ENCODE measurements around the gene UBA6.
"Not testable (repeated sequence)": the region's sequence is repeated elsewhere in the genome, so short reads cannot be mapped to it uniquely, and the experiment has no call there.

UBA6 gene

DNA sequence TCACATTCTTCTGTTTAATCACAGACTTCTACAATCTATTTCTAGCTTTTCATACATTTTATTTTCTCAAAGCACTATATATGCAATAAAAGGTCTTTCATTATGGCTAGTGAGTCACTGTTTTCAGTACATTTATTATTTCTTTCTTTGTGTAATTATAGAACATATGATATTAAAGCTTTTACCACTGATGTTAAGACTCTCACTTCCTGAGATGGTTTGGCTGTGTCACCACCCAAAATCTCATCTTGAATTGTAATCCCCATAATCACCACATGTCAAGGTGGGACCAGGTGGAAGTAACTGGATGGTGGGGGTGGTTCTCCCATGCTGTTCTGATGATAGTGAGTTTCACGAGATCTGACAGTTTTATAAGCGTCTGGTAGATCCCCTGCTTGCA, 41.9 kb downstream of the UBA6 start:
- no peak for DNase-seq

DNA sequence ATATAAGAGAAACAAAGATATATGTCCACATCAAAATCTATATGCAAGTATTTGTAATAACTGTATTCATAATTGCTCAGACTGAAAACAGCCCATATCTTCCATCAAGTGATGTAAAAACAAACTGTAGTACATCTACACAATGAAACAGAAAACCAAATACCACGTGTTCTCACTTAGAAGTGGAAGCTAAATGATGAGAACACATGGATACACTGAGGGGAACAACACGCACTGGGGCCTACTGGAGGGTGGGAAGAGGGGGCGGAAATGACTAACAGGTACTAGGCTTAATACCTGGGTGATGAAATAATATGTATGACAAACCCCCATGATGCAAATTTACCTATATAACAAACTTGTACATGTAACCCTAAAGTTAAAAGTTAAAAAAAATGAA, 42.7 kb downstream of the UBA6 start:
- DNase-seq, result no peak

DNA sequence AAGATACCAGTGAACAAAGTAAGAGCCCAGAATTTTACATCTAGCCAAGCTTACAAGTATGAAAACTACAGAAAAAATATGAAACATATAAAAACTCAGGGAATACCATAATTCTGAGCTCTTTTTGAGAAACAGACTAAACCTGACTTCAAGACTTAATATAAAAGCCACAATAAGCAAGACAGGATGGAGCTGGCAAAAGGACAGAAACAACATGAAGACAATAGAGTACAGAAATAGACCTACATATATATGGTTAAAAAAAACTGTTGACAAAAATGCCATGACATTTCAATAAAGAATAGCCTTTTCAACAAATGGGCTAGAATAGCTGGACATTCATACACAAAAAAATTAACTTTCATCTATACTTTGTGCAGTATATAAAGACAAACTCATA, 49.4 kb downstream of the UBA6 start:
- DNase-seq, result no peak

DNA sequence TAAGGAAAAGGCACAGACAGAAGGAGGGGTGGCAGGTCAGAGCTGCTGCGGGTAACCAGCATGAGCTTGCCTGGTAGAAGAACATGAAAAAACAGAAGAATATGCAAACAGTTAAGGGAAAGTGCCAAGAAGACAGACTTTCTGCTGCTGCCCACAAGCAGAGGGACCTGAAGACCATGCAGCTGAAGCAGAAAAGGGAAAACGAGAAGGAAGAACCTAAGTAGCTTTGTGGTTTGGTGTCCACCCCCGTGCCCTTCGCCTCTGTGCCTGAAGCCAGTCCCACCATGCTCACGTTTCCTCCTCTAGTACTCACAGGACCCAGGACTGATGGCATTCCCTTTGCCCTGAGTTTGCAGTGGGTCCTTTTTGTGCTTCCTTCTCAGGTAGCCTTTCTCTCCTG, 62.8 kb downstream of the UBA6 start:
- DNase-seq, result no peak

DNA sequence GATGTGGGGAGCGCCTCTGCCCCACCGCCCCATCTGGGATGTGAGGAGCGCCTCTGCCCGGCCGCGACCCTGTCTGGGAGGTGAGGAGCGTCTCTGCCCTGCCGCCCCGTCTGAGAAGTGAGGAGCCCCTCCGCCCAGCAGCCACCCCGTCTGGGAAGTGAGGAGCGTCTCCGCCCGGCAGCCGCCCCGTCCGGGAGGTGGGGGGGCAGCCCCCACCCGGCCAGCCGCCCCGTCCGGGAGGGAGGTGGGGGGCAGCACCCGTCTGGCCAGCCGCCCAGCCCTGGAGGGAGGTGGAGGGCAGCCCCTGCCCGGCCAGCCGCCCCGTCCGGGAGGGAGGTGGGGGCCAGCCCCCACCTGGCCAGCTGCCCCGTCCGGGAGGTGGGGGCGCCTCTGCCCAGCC, 64.0 kb downstream of the UBA6 start:
- DNase-seq, result not testable (repeated sequence)

DNA sequence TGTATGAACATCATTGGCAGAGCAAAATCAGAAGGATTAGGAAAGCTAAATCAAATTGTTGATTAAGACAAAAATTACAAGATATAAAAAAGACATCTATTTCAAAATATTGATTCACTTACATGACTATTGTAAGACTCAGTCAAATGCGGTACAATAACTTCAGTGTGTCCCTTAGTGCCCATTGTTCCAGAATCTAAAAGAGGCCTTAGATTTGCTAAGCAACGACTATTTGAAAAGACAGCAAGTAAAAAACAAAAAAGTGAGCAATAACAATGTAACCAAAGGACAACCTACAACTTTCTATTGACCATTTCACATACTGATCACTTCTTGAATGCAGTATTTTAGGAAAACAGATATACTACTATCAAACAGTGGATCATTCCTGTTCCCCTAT, 65.6 kb downstream of the UBA6 start:
- DNase-seq, result no peak

DNA sequence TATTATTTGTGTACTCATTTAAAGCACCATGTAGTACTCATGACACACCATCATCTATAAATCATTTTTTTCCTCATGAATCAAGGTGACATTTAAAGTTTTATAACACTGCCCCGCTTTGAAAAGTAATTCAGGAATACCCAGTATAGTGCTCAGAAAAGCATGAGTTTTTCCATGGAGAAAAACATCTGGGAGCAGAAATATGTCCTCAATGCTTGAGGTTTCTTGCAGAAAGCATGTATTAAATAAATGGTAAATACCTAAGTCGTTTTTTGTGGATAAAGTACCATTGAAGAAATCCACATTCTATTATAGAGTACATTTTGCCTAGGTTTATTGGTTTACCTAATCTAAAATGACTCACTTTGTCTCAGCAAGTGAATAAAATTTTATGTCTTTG, 66.2 kb downstream of the UBA6 start:
- no peak for DNase-seq

DNA sequence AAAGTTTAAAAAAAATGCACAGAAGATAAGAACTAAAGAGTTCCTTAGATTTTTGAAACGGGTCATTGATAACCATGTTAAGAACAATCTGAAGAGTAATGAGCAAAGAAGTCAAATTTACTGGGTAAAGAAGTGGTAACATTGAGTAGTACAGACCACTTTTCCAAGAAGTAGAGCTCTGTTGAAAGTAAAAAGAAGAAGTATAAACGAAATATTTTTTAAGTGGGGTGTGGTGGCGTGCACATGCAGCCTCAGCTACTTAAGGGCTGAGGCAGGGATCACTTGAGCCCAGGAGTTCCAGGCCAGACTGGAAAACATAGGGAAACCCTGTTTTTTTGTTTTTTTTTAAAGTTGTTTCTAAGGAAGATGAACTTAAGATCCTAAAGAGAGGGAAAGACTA, 68.5 kb downstream of the UBA6 start:
- no peak for DNase-seq

DNA sequence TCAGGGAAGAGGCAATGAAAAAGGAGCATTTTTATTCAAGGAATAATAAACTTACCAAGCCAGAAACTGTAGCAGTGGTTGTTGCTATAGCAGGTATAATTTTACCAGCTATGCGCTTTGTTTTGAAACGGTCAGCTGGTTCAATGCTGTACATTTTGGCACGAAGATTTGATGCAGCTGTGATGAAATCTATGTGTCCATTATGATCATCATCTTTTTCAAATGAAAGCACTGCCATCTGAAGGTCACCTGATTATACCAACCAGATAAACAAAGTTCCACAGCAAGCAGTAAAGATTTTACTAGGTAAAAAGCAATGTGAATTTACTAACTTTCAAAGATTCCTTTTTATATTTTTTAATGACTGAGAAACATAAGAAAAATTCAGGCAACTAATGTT, 76.0 kb downstream of the UBA6 start:
- no peak for DNase-seq

DNA sequence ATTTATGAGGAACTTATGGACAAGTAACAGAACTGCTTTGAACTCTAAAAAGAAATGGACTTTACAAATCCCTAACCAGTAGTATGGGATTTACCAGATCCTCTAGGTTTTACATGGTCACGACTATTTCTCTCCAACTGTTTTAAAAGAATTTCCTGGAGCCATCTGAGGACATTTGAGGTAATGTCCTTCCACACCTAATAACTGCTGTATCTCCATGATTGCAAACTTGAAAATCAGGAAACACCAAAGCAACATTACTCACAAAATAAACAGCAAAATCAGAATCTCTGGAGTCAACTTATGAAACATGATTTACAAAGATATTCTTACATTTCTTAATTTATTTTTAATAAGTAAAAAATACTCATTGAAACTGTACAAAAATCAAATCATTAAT, 84.5 kb downstream of the UBA6 start:
- no peak for DNase-seq

DNA sequence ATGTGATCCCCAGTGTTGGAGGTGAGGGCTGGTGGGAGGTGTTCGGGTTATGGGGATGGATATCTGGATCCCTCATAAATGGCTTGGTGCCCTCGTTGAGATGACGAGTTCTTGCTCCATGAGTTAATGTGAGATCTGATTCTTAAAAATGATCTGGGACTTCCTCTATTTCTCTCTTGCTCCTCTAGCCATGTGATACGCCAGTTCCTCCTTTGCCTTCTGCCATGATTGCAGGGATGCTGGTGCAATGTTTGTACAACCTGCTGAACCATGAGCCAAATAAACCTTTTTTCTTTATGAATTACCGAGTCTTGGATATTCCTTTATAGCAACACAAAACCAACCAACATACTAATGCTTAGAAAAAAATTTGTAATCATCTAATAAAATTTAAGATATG, 85.8 kb downstream of the UBA6 start:
- DNase-seq, result no peak

DNA sequence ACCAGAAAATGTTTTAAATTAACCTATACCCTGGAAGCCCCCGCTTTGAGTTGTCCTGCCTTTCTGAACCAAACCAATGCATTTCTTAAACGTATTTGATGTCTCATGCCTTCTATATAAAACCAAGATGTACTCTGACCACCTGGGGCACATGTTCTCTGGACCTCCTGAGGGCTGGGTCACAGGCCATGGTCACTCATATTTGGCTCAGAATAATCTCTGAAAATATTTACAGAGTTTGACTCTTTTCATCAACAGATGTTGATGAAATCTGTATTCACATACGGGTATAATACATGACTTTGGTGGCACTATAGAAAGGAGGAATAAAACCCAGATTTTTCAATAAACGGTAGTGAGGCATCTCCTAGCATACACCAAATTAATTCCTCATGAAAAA, 86.8 kb downstream of the UBA6 start:
- no peak for DNase-seq

DNA sequence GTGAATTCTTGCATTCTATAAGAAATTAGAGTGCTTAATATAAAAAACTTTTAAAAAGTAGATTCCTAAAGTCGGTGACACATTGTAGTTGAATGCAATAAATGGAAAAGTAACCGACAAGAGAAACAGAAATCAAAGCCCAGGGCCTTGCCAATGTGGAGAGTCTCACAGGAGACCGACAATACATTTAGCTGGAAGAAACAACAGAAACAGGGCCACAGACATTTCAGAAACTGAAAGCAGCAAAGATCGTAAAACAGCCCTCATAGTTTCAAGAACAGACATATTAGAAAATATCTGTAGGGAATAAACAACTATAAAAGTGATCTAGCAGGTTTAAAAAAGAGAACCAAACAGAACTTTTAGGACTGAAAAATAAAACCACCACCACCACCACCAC, 92.9 kb downstream of the UBA6 start:
- no peak for DNase-seq

DNA sequence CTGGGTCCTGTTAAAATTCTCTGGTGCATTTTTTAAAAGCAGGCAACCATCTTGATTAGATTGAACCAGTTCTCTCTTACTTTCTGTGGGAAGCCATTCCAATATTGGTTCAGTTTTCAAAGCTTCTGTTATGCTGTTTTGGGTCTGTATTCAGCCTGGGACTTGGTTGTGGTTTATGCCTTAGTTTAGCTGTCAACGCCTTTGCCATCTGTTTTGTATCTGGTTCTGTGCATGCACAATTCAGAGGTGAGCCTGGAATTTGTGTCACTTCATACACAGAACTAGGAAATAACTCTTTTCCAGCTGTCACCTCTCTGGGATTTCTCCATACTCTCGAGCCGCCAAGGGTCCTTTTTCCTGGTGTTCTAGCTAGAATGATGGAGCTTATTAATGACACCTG, 96.2 kb downstream of the UBA6 start:
- DNase-seq, result no peak

DNA sequence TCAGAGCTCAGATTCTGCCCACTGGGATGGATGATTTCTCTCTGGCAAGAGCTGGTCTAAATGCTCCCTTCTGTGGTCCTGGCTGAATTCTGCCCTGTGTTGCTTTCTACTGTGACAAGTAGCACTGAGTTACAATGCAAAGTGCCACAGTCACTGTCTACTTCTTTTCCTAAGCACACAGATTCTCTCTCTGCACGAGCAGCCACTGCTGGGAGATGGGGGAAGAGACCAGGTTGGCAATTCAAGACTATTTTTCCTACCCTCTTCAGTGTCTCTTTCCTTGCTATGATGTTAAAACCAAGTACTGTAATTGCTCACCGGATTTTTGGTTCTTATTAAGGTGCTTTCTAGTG, 97.0 kb downstream of the UBA6 start:
- no peak for DNase-seq

DNA sequence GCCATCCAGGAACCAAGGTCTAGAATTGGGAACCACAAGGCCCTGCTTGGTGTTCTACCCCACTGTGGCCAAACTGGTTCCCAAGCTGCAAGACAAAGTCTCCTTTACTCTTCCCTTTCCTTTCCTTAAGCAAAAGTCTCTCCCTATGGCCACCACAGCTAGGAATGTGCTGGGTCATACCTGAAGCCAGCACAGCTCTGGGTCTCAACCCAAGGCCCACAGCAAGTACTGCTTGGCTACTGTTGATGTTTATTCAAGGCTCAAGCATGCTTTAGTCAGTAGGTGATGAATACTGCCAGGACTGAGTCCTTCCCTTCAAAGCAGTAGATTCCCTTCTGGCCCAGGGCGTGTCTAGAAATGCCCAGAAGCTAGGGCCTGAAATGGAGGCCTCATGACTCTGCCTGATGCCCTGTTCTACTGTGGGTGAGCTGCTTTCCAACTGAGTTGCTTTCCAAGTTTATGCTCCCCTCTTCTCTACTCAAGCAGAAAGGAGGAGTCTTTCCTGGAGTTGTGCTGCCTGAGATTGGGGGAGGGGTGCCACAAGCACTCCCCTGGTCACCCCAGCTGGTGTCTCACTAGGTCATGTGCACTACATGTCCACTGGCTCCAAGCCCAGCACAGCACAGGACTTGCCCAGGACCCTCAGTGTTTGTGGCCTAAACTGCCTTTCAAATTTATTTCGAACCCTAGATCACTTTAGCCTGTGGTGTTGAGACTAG, 97.5 kb downstream of the UBA6 start:
- no peak for DNase-seq

DNA sequence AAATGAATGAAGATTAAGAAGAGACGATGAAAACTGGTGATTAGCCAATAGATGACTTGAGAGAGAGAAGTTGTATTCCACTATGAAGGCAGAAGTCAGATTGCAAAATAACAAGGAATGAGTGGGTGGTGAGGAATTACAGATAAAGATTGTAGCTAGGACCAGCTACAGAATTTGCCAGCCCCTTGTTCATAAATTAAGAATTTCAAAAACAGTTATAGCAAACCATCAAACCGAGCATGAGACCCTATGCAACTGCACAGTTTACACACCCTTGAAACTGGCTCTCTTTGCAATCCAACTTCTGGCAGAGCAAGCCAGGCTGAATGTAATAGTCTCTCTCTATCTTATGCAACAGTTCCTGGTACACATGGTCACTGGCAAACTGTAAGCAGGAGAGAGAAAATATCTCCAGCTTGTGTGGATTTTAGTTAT, 107.2 kb downstream of the UBA6 start:
- no peak for DNase-seq

DNA sequence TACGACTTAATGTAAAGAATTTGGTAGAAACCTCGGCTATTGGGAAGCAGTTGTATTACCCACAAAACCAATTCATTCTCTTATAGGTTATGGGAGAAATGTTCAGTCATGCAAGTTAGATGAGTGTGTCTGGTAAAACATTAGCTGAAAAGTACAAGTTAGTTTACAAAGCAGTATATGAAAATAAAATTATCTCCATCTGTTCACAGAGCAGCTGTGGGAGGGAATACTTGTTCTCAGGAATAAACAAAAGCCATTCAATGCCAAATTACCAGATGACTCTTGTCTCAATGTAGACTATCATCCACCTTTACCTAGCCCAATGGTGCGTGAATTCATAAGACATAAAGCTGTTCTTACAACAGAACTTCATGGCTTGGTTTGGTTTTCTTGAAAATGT, 113.8 kb downstream of the UBA6 start:
- DNase-seq, result no peak

DNA sequence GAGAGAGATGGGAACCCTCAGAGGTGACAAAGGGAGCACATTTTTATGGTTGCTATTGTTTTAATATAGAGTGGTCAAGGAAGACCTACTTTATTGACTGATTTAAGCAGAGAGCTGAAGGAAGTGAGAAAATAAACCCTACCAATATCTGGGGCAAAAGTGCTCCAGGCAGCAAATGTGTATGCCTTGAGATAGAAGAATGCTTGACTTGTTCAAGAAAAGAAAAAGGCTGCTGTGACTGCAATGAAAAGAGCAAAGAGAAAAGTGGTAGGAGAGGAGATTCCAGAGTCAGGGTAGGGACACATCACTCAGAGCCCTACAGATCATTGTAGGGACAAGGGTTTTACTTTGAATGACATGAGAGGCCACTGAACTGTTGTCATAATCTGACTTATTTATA, 116.5 kb downstream of the UBA6 start:
- no peak for DNase-seq

DNA sequence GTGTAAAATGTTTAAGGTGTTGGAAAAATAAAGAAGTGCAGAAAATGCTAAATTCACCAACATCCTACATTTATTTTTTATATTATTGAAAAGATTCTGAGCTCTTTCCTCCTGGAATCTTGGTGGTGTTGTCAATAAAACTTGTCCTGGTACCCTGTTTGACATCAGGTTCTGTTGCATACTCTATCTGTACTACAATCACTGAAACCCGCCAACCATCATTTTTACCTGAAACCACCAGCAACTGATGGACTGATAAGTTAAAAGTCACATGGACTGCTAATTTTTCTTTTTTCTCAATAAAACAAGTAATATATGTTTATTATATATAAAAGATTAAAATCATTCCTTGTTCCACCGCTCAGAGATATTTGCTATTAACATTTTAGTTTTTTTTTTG, 119.0 kb downstream of the UBA6 start:
- no peak for DNase-seq

DNA sequence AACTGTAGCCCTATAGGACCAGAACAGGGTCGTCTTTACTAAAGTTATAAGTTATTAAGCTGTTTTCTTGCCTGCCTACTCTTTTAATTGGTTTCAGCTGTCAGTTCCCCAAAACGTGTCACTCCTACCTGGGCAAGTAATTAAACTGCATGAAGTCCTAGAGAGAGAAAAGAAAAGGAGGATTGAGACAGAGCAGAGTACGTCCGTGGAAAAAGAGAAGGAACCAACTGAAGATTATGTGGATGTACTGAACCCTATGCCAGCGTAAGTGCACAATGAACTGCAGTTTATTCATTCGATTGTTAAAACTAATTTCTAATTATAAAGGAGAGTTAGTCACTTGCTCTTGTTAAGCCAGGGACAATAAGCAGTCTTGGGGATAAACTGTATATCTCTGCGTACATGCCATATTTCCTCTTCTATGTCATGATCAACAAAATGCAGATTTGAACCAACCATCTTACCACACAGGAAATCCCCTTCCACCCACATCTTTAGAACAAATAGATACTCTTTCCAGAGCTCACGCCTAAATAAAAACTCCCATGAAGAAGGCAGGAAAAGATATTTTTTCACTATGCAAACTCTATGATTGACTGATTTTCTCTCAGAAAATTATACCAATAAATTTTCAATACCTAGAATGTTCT, 119.6 kb downstream of the UBA6 start:
- DNase-seq, result no peak

DNA sequence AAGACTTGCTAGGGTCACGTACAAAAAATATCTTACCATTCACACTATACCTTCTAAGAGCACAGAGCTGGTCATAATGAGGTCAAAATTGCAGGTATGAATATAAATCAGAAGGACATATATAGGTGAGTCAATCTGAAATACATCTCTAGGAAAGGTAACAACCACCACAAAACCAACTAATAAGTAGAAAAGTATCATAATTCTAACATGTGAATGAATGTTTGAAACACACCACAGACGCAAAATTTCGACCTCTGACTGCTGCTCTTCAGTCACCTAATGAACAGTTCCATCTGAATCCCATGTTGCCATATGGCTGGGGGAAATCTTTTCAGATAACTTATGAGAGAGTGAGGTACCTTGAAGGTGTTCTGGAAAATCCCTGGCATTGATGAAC, 120.4 kb downstream of the UBA6 start:
- DNase-seq, result no peak

DNA sequence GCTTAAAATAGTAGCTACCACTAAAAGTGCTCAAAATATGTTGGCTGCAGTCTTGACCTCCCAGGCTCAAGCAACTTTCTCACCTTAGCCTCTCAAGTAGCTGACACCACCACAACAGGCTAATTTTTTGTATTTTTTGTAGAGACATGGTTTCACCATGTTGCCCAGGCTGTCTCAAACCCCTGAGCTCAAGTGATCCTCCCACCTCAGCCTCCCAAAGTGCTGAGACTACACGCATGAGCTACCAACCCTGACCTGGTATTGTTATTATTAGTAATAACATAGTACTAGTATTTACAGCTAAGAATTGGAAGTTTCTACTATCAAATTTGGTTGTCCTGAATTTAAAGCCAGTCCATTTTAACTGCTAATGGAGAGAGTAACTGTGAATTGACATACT, 124.4 kb downstream of the UBA6 start:
- no peak for DNase-seq

DNA sequence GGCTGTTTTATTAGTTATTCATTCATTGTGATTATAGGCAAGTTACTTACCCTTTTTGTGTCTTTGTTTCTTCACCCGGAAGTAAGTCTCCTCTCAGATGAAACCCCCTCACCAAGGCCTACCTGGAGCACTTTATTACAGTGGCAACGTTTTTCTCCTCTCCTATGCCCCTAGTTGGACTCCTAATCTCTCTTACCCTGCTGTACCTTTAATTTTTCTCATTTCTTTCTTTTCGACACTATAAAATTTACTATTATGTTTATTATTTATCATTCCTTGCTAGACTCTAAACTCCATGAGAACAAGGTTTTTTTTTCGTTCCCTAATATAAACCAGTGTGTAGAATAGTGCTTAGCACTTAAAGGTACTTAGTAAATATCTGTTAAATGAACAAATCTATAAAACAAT, 124.9 kb downstream of the UBA6 start:
- no peak for DNase-seq
